OCI-M2 (cell line): ENCODE data around the gene ANKS1B.

Experiments used
- DNase-seq: peaks from one replicate; lab custom pipeline; 2025; ENCODE audit not compliant: unreplicated experiment; lab: John Stamatoyannopoulos, UW

The ANKS1B gene

GRCh38 chr12:99213047-99213446 is 771.7 kb downstream of the ANKS1B start:
- no peak for DNase-seq

- DNase-seq, result no peak
Measured at GRCh38 chr12:99212275-99212674, 772.5 kb downstream of the ANKS1B start.

- no peak for DNase-seq
Measured at GRCh38 chr12:99205111-99205510, 779.6 kb downstream of the ANKS1B start.

DNA sequence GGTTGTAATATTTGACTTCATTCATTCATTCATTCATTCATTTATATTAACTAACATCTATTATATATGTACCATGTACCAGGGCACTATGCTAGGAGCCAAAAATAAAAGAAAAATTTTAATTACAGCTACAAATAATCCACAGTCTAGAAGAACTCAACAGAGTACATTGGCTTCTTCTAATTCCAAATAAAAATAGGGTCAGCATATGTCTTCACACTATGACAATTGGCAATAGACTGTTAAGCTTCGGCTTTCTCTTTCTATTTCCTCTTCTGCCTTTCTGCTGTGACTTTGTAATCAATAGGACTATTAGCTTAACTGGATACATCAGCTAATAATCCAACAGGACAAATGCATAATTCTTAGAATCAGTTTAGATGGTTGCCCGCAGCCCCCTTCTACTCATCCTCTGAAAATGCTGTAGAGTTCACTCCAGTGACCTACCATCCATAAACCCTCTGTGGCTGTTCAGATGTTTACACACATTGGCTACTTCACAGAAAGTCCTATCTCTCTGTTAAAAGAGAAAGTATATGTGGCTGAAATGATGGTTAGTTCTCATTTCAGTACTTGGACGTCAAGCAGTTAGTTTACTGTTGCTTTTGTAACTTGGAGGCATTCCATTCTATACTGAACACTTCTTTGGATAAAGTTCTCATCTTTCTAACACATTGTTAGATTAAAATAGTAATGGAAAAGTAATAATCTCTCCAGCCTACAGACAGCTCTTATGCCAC is 782.7 kb downstream of the ANKS1B start:
- no peak for DNase-seq

- no peak for DNase-seq
Measured at GRCh38 chr12:99200711-99201384, 783.9 kb downstream of the ANKS1B start.

DNA sequence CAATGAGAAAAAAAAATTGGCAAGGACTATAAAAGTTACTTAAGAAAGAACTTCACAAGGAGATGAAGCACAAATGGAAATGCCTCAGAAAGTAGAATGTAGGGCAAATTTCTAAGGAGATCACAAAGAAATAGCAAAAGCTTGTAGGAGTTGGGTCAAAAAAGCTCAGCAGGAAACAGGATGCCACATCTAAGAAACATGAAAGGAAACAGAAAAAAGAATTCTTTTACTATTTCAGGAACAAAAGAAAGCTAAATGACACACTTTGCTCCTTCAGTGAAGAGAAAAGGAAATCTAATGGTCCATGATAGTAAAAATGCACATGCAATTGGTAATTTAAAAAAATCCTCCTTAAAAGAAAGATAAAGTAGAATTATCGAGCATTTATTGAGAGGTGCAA is 789.3 kb downstream of the ANKS1B start:
- no peak for DNase-seq

GRCh38 chr12:99192489-99192888 is 792.2 kb downstream of the ANKS1B start:
- DNase-seq, result no peak

GRCh38 chr12:99176871-99177270 is 807.9 kb downstream of the ANKS1B start:
- no peak for DNase-seq

DNA sequence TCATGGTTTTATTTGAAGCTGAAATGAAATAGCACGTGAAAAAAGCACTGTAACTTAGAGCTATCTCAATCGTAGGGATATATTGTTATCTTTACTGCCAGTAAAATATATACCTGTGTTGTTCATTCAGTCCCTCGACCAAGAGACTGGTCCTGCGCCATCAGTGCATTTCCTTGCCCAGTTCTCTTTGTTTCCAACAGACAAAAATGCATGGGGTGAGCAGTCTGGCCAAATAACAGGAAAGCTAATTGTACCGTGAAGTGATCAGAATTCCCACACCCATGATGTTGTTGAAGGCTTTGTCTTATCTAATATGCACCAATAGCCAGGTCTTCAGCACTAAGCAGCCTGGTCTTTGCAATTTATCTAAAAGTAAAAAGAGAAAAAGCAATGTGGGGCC is 814.3 kb downstream of the ANKS1B start:
- DNase-seq, result no peak

DNA sequence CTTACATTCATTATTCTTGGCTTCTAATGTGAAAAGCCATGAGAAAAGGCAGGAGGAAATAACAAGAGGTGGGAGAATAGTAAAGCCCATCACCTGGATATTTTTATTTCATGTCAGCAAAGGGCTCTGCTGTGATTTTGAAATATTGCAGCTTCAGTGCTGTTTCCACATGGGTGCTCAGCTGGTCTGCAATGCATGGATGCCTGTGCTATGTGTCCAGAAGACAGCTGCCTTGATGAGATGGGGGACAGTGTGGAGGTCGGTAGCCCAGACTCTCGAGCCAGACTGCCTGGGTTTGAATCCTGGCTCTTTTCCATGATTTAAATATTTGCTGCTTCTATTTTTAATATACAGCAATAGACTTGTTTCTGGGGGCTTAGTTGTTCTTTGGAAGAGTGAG is 814.7 kb downstream of the ANKS1B start:
- DNase-seq, result no peak

- DNase-seq, result no peak
Measured at GRCh38 chr12:99157946-99158345, 826.8 kb downstream of the ANKS1B start.

GRCh38 chr12:99154983-99155336 is 829.8 kb downstream of the ANKS1B start:
- DNase-seq, result no peak

DNA sequence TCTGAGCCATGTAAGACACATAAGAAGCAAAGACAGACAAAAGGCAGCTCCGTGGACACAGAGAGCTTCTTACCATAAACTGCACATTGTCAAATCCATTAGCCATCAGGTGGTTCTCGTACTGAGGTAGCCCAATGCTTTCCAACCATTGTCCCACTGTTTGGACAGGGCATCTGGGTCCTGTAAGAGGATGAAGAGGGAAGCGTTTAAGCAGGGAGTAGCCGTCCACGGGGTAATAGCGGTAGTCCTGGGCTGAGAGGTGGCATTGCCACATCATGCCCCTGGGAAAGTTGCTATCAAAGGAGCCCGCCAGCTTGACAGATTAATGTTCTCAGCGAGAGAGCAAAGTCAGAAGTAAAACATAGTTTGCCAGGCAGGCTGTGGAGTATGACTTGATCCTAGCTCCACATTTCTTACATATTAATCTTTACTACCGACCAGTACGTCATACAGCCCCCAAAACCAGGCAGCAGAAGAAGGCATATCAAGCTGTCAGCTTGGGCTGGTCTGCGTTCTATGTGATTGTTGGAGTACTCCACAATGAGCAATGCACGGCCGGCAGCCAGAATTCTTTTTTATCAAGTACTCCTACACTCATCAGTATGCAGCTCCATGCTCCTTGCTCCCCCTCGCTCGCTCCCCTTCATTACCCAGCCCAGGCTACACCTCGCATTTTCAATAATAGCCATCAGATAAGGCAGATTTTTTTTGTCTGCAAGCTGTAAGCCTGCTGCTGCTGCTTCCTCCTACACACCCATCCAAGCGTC is 830.3 kb downstream of the ANKS1B start:
- DNase-seq, result no peak

- no peak for DNase-seq
Measured at GRCh38 chr12:99153293-99153692, 831.4 kb downstream of the ANKS1B start.

DNA sequence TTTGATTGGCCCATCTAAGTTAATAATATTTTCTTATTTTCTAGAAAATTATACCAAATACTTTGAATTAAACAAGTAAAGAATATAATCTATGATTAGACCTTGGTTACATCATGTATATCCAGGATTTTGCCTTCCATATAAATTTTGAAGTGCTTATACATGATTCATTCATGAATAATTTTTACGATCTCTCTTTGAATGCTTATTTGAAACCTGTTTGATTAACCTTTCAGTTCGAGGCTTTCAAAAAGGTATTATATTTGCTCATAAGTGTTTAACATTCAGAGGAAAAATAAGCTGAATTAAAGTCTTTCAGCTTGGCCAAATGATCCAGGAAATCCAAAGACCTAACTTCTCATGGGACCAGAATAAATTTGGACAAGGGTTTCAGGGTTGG is 832.4 kb downstream of the ANKS1B start:
- no peak for DNase-seq

DNA sequence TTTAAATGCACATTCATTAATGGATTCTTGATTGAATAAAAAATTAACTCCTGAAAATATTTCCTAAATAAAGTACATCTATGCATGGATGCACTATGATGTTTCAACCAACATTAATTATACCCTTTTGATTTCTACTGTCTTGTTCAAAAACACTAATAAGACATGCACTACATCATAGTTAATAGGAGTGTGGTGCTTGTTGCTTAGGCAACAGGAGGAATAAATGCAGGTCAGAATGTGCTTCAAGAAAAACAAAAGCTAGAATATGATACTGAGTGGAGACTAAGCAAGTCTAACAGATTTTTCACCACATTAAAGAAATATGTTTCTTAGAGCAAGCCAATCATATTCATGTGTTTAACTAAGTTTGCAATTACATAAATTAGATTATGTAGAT is 833.0 kb downstream of the ANKS1B start:
- no peak for DNase-seq

DNA sequence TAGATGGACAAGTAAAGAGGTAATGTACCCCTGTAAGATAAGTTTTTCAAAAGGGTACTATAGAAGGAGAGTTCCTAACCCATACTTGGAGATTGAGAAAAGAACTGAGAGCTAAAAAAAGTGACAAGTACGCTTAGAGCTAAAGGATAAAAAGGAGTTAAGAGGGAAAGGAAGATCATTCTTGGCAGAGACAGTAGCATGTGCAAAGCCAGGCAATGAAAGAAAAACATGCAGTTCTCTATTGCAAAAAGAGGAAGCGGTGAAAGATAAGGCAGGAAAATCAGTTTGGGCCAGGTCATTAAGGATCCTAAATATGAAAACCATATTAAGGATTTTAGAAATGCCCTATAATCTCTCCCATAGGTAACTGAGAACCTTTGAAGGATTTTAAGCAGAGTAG is 837.6 kb downstream of the ANKS1B start:
- DNase-seq, result no peak

GRCh38 chr12:99146730-99147129 is 838.0 kb downstream of the ANKS1B start:
- no peak for DNase-seq

- no peak for DNase-seq
Measured at GRCh38 chr12:99146185-99146584, 838.6 kb downstream of the ANKS1B start.

DNA sequence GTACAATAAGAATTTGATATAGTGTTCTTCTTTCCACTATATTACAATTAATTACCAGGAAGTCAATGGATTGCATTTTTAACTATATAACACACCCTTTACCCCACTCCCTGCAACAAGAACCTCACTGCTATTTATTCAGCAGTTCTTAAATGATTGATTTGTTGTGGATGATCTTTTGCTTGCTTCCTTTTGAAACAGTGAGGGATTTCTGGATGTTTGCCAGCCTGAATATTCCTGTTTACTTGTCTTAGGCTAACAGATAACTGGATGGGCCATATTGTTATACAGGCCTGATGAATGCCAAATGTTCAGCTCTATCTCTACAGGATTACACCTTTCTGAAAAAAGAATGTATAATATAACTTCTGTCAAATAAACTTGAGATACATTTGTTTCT is 842.1 kb downstream of the ANKS1B start:
- no peak for DNase-seq

GRCh38 chr12:99140017-99140720 is 844.6 kb downstream of the ANKS1B start:
- DNase-seq, result no peak

DNA sequence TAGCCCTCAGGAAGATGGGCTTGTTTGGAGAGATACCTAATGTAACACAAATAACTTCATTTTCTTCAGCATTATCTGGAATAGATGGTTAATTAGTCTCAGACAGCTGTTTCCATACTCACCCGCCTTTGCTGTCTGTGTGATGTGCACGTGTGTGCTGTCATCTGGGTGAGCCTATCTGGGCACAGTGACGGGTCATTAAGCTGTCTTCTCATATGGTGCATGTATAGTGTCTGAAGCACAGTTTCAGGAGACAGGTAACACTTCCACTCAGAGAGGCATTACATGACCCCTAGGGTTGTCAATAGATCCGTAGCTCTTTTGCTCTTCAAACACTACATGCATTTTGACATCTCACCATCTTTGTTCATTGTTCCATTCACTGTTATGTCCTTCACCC is 846.3 kb downstream of the ANKS1B start:
- DNase-seq, result no peak
